PC-3 (cell line): ENCODE results near the gene DISP3. TPM values are rescaled to one million over a fixed set of nuclear protein-coding genes. Genes with fewer than 3 reads are reported as not detected.

ENCODE experiments used
- ATAC-seq: fragments of 200-7000 bp; cut with Tn5 transposase; 2 replicates; pipeline ENCODE4 v1.9.1; 2020; ENCODE audit warnings: mild to moderate bottlenecking, moderate library complexity
- BruUV-seq: library from RNA; stranded (reverse); fragments of 400-500 nt; replicated peaks from 2 replicates; lab custom pipeline; 2021; lab: Mats Ljungman, UMichigan
- CTCF ChIA-PET: fragments of 300-600 bp; sonication (Branson Sonifier 250); formaldehyde crosslinking; loops from one replicate; lab custom pipeline; 2022; ENCODE audit warnings: antibody characterized with exemption; lab: Charles Lee
- POLR2A ChIA-PET: fragments of 300-600 bp; sonication (Branson Sonifier 250); formaldehyde crosslinking; loops from one replicate; lab custom pipeline; 2022; ENCODE audit warnings: antibody characterized with exemption; ENCODE audit not compliant: unreplicated experiment; lab: Charles Lee
- DNase-seq: peaks from one replicate; pipeline ENCODE4 v3.0.0-alpha.2; 2015
- H2AFZ ChIP-seq: fragments of 300-600 bp; sonication (generic); 2 replicates; pipeline ENCODE4 v1.6.0; 2016; ENCODE audit warnings: antibody characterized with exemption, low read length
- H3F3A ChIP-seq: fragments of 300-600 bp; sonication (generic); one replicate; pipeline ENCODE4 v1.6.0; 2017; ENCODE audit warnings: antibody characterized with exemption, low read length, control low read depth, mild to moderate bottlenecking; ENCODE audit not compliant: unreplicated experiment
- H3K27ac ChIP-seq: fragments of 300-600 bp; sonication (generic); 2 replicates; pipeline ENCODE4 v1.5.1; 2016; ENCODE audit warnings: mild to moderate bottlenecking, low read length
- H3K27me3 ChIP-seq: fragments of 300-600 bp; sonication (generic); 2 replicates; pipeline ENCODE4 v1.6.1; 2016; ENCODE audit warnings: low read length, mixed read lengths
- H3K36me3 ChIP-seq: fragments of 300-600 bp; sonication (generic); 2 replicates; pipeline ENCODE4 v1.6.1; 2016; ENCODE audit warnings: low read depth, mixed run types, low read length, mixed read lengths
- H3K4me1 ChIP-seq: fragments of 300-600 bp; sonication (generic); 2 replicates; pipeline ENCODE4 v1.5.1; 2016; ENCODE audit warnings: low read length; ENCODE audit not compliant: insufficient read depth
- H3K4me2 ChIP-seq: fragments of 300-600 bp; sonication (generic); 2 replicates; pipeline ENCODE4 v1.6.0; 2016; ENCODE audit warnings: low read length
- H3K4me3 ChIP-seq: fragments of 300-600 bp; sonication (generic); 2 replicates; pipeline ENCODE4 v1.5.1; 2016; ENCODE audit warnings: mild to moderate bottlenecking, low read length, mixed read lengths
- H3K79me2 ChIP-seq: fragments of 300-600 bp; sonication (generic); 2 replicates; pipeline ENCODE4 v1.6.1; 2017; ENCODE audit warnings: low read length, mixed read lengths
- H3K9ac ChIP-seq: fragments of 300-600 bp; sonication (generic); 2 replicates; pipeline ENCODE4 v1.6.0; 2016; ENCODE audit warnings: mild to moderate bottlenecking, low read length
- H3K9me2 ChIP-seq: fragments of 300-600 bp; sonication (generic); replicated peaks from 2 replicates; pipeline ENCODE4 v1.6.1; 2016; ENCODE audit warnings: mixed run types, low read length, mixed read lengths
- H3K9me3 ChIP-seq: fragments of 300-600 bp; sonication (generic); 2 replicates; pipeline ENCODE4 v1.6.1; 2016; ENCODE audit warnings: low read length, mixed read lengths
- H4K20me1 ChIP-seq: fragments of 300-600 bp; sonication (generic); 2 replicates; pipeline ENCODE4 v1.6.1; 2016; ENCODE audit warnings: low read length, mixed read lengths
- EZH2 ChIP-seq: fragments of 300-600 bp; sonication (generic); IDR thresholded peaks from one replicate; pipeline ENCODE4 v1.6.1; 2017; ENCODE audit warnings: antibody characterized with exemption, mild to moderate bottlenecking, low read length; ENCODE audit not compliant: unreplicated experiment
- EZH2phosphoT487 ChIP-seq: fragments of 300-600 bp; sonication (generic); IDR thresholded peaks from 2 replicates; pipeline ENCODE4 v1.6.1; 2018; ENCODE audit warnings: mild to moderate bottlenecking, antibody characterized with exemption, low read length, borderline replicate concordance
- intact Hi-C: fragments of 100-400 bp; cut with micrococcal nuclease; formaldehyde crosslinking; loops from 2 replicates; pipeline ENCODE4 v1.9.0; 2023
- total RNA-seq: library from RNA; depleted of rRNA; stranded (reverse); fragments of >200 nt; gene quantifications from 2 replicates; pipeline ENCODE4 v1.2.3, GENCODE V29; 2014
- TF ChIP-seq, protein P1 (sequence below): fragments of 300-600 bp; sonication (generic); conservative IDR thresholded peaks from 2 replicates; pipeline ENCODE4 v1.5.1; 2017; ENCODE audit warnings: antibody characterized with exemption, low read depth, mild to moderate bottlenecking, low read length

Gene DISP3
- total RNA-seq, 1 experiment from 2014 or later, result 0.40 TPM

- intact Hi-C loops, result no loop called here
- no peak for TF ChIP-seq EZH2
- TF ChIP-seq, protein P1, sequence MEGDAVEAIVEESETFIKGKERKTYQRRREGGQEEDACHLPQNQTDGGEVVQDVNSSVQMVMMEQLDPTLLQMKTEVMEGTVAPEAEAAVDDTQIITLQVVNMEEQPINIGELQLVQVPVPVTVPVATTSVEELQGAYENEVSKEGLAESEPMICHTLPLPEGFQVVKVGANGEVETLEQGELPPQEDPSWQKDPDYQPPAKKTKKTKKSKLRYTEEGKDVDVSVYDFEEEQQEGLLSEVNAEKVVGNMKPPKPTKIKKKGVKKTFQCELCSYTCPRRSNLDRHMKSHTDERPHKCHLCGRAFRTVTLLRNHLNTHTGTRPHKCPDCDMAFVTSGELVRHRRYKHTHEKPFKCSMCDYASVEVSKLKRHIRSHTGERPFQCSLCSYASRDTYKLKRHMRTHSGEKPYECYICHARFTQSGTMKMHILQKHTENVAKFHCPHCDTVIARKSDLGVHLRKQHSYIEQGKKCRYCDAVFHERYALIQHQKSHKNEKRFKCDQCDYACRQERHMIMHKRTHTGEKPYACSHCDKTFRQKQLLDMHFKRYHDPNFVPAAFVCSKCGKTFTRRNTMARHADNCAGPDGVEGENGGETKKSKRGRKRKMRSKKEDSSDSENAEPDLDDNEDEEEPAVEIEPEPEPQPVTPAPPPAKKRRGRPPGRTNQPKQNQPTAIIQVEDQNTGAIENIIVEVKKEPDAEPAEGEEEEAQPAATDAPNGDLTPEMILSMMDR, result no peak
- no peak for TF ChIP-seq EZH2phosphoT487
- POLR2A ChIA-PET, result no interaction called here
Measured at GRCh38 chr1:11529763-11530730, 51.1 kb downstream of the DISP3 start.

GRCh38 chr1:11530731-11531311 is 51.9 kb downstream of the DISP3 start:
- Histone ChIP-seq H3F3A (no peaks in the 10 kb centered on the region), H3K27ac (no peak overlapping the region), H3K36me3 (no peaks in the 10 kb centered on the region), H3K79me2 (no peaks in the 10 kb centered on the region), H3K9me3 (no peaks in the 10 kb centered on the region), H4K20me1 (no peaks in the 10 kb centered on the region), H3K4me2 (no peak overlapping the region), H2AFZ (no peak overlapping the region), H3K9me2 (no peaks in the 10 kb centered on the region), H3K4me1 (no peaks in the 10 kb centered on the region), H3K9ac (no peak overlapping the region), H3K4me3 (no peak overlapping the region), H3K27me3 (no peaks in the 10 kb centered on the region)
- BruUV-seq, result no TSS peak
- TF ChIP-seq, protein P1, result no peak
- TF ChIP-seq EZH2 (no peak), EZH2phosphoT487 (no peak)
- DNase-seq (no peak), ATAC-seq (no peak)
- intact Hi-C loops, result no loop called here
- ChIA-PET CTCF (no interaction called here), POLR2A (no interaction called here)

More at GRCh38 chr1:11529763-11530730, 51.1 kb downstream of the DISP3 start:
- Histone ChIP-seq H3K9ac (no peak overlapping the region), H3K27me3 (no peaks in the 10 kb centered on the region), H3K36me3 (no peaks in the 10 kb centered on the region), H3K4me3 (no peak overlapping the region), H3K27ac (no peak overlapping the region), H3K4me1 (no peaks in the 10 kb centered on the region), H3K9me3 (no peaks in the 10 kb centered on the region), H4K20me1 (no peaks in the 10 kb centered on the region), H2AFZ (no peak overlapping the region), H3K9me2 (no peaks in the 10 kb centered on the region), H3F3A (no peaks in the 10 kb centered on the region), H3K79me2 (no peaks in the 10 kb centered on the region), H3K4me2 (no peak overlapping the region)
- BruUV-seq, result no TSS peak
- CTCF ChIA-PET, result no interaction called here
- ATAC-seq (no peak), DNase-seq (no peak)
